ENCODE results near the gene RPS19.
"Not testable (repeated sequence)": the region's sequence is repeated elsewhere in the genome, so short reads cannot be mapped to it uniquely, and the experiment has no call there.

The RPS19 gene

GRCh38 chr19:41901707-41902360, 41.8 kb downstream of the RPS19 start:
- DNase-seq (ENCODE audit: low read depth, low spot score) = no peak

GRCh38 chr19:41902594-41902993, 42.5 kb downstream of the RPS19 start:
- DNase-seq (ENCODE audit: low read depth, low spot score) = no peak

- DNase-seq (ENCODE audit: low read depth, low spot score) = no peak
Measured at GRCh38 chr19:41903193-41903953, 43.3 kb downstream of the RPS19 start.

GRCh38 chr19:41904118-41904870, 44.2 kb downstream of the RPS19 start:
- DNase-seq (ENCODE audit: low read depth, low spot score) = no peak

- no peak for DNase-seq (ENCODE audit: low read depth, low spot score)
Measured at GRCh38 chr19:41905273-41906002, 45.4 kb downstream of the RPS19 start.

GRCh38 chr19:41906271-41906670, 46.2 kb downstream of the RPS19 start:
- no peak for DNase-seq (ENCODE audit: low read depth, low spot score)

GRCh38 chr19:41906916-41907680, 47.0 kb downstream of the RPS19 start:
- no peak for DNase-seq (ENCODE audit: low read depth, low spot score)

- no peak for DNase-seq (ENCODE audit: low read depth, low spot score)
Measured at GRCh38 chr19:41907994-41908615, 48.0 kb downstream of the RPS19 start.

- DNase-seq (ENCODE audit: low read depth, low spot score) = no peak
Measured at GRCh38 chr19:41908724-41909464, 48.8 kb downstream of the RPS19 start.

GRCh38 chr19:41909706-41910105, 49.7 kb downstream of the RPS19 start:
- DNase-seq (ENCODE audit: low read depth, low spot score) = no peak

- no peak for DNase-seq (ENCODE audit: low read depth, low spot score)
Measured at GRCh38 chr19:41910240-41910991, 50.4 kb downstream of the RPS19 start.

GRCh38 chr19:41910992-41911888, 51.2 kb downstream of the RPS19 start:
- DNase-seq (ENCODE audit: low read depth, low spot score) = no peak

- no peak for DNase-seq (ENCODE audit: low read depth, low spot score)
Measured at GRCh38 chr19:41911889-41912731, 52.1 kb downstream of the RPS19 start.

GRCh38 chr19:41912899-41913537, 53.0 kb downstream of the RPS19 start:
- no peak for DNase-seq (ENCODE audit: low read depth, low spot score)

GRCh38 chr19:41913538-41914423, 53.7 kb downstream of the RPS19 start:
- DNase-seq (ENCODE audit: low read depth, low spot score) = no peak

- DNase-seq (ENCODE audit: low read depth, low spot score) = not testable (repeated sequence)
Measured at GRCh38 chr19:41914424-41914834, 54.4 kb downstream of the RPS19 start.
